Ramos (cell line): ENCODE results near the gene TP53TG5.

Experiments
- in situ Hi-C: fragments of 300-500 bp; cut with MboI; formaldehyde crosslinking; loops from one replicate; pipeline ENCODE4 v1.14.3; 2022; ENCODE audit warnings: low sequenced_read_pairs; ENCODE audit not compliant: unreplicated experiment

The TP53TG5 gene

GRCh38 chr20:45378191-45378590 is at the start of gene TP53TG5:
Gene TP53TG5, minus strand, starts transcription at chr20:45378325. Its CDS starts 89 bp downstream, at chr20:45378236.
- in situ Hi-C loops, result no loop called here

GRCh38 chr20:45427236-45428149 is 49.4 kb upstream of the TP53TG5 start:
- in situ Hi-C loops, result no loop called here

GRCh38 chr20:45426320-45427016 is 48.3 kb upstream of the TP53TG5 start:
- in situ Hi-C loops, result no loop called here

- in situ Hi-C loops, result no loop called here
Measured at GRCh38 chr20:45425561-45425960, 47.4 kb upstream of the TP53TG5 start.

GRCh38 chr20:45423700-45424099 is 45.6 kb upstream of the TP53TG5 start:
- in situ Hi-C loops, result no loop called here

GRCh38 chr20:45420125-45420524 is 42.0 kb upstream of the TP53TG5 start:
- in situ Hi-C loops, result no loop called here

GRCh38 chr20:45419188-45420091 is 41.3 kb upstream of the TP53TG5 start:
- in situ Hi-C loops, result no loop called here

- in situ Hi-C loops, result no loop called here
Measured at GRCh38 chr20:45416917-45417316, 38.8 kb upstream of the TP53TG5 start.

GRCh38 chr20:45415822-45416637 is 37.9 kb upstream of the TP53TG5 start, which contains the start of gene PIGT:
Gene PIGT, plus strand, starts transcription at chr20:45416141. Its CDS starts 16 bp downstream, at chr20:45416157.
- in situ Hi-C loops, result no loop called here

- in situ Hi-C loops, result no loop called here
Measured at GRCh38 chr20:45413479-45413878, 35.4 kb upstream of the TP53TG5 start.

GRCh38 chr20:45412653-45413052 is 34.5 kb upstream of the TP53TG5 start:
- in situ Hi-C loops, result no loop called here

- in situ Hi-C loops, result no loop called here
Measured at GRCh38 chr20:45410887-45411286, 32.8 kb upstream of the TP53TG5 start.

GRCh38 chr20:45409521-45410272 is 31.6 kb upstream of the TP53TG5 start:
- in situ Hi-C loops, result no loop called here

- in situ Hi-C loops, result no loop called here
Measured at GRCh38 chr20:45408646-45409213, 30.6 kb upstream of the TP53TG5 start.

- in situ Hi-C loops, result no loop called here
Measured at GRCh38 chr20:45407783-45408645, 29.9 kb upstream of the TP53TG5 start, which contains the start of gene DBNDD2. Gene DBNDD2, plus strand, starts transcription at chr20:45408289. Its CDS starts 179 bp downstream, at chr20:45408468.

GRCh38 chr20:45407067-45407745 is 29.1 kb upstream of the TP53TG5 start:
- in situ Hi-C loops, result no loop called here
